HepG2 (cell line): Measurements from ENCODE around the gene PGP. TPM values are rescaled to one million over a fixed set of nuclear protein-coding genes. Genes with fewer than 3 reads are reported as not detected.

Experiments used
- ARID2 ChIP-seq: sonication (generic); formaldehyde crosslinking; IDR thresholded peaks from 2 replicates; pipeline ENCODE4 v1.8.1; 2022; ENCODE audit warnings: mild to moderate bottlenecking, missing genetic modification reagents, borderline replicate concordance
- ATRX ChIP-seq: sonication (generic); formaldehyde crosslinking; IDR thresholded peaks from 2 replicates; pipeline ENCODE4 v1.4.0; 2020; ENCODE audit warnings: missing genetic modification reagents, borderline replicate concordance
- CBX5 ChIP-seq: sonication (generic); formaldehyde crosslinking; IDR thresholded peaks from 2 replicates; pipeline ENCODE4 v1.4.0; 2020; ENCODE audit warnings: missing genetic modification reagents, borderline replicate concordance
- GPBP1L1 ChIP-seq: sonication (generic); formaldehyde crosslinking; IDR thresholded peaks from 2 replicates; pipeline ENCODE4 v1.5.0; 2020; ENCODE audit warnings: mild to moderate bottlenecking, missing genetic modification reagents
- IKZF4 ChIP-seq: sonication (generic); formaldehyde crosslinking; IDR thresholded peaks from 2 replicates; pipeline ENCODE4 v1.5.1; 2020; ENCODE audit warnings: borderline replicate concordance, mild to moderate bottlenecking, low read depth, missing genetic modification reagents; ENCODE audit errors: not compliant biosample characterization
- KDM2A ChIP-seq: sonication (generic); formaldehyde crosslinking; IDR thresholded peaks from 2 replicates; pipeline ENCODE4 v1.4.0; 2020; ENCODE audit warnings: low read depth, missing genetic modification reagents, borderline replicate concordance
- NFRKB ChIP-seq: fragments of 450-650 bp; IDR thresholded peaks from 2 replicates; pipeline ENCODE4 v1.6.1; 2017
- RARA ChIP-seq: IDR thresholded peaks from 2 replicates; pipeline ENCODE4 v1.6.1; 2016; ENCODE audit warnings: missing genetic modification reagents, missing compliant biosample characterization
- SP5 ChIP-seq: IDR thresholded peaks from 2 replicates; pipeline ENCODE4 v1.6.1; 2016; ENCODE audit warnings: low read depth, borderline replicate concordance
- TOPORS ChIP-seq: sonication (generic); formaldehyde crosslinking; IDR thresholded peaks from 2 replicates; pipeline ENCODE4 v1.8.0; 2023; ENCODE audit warnings: mild to moderate bottlenecking, missing genetic modification reagents
- TP53 ChIP-seq: sonication (generic); formaldehyde crosslinking; conservative IDR thresholded peaks from 2 replicates; pipeline ENCODE4 v1.4.0; 2020; ENCODE audit warnings: missing genetic modification reagents
- U2AF2 ChIP-seq: fragments of 200-400 bp; formaldehyde crosslinking; IDR thresholded peaks from 2 replicates; pipeline ENCODE4 v1.6.1; 2017; ENCODE audit warnings: low read depth, mild to moderate bottlenecking, low read length
- ZBTB20 ChIP-seq: sonication (generic); formaldehyde crosslinking; IDR thresholded peaks from 2 replicates; pipeline ENCODE4 v1.8.1; 2023; ENCODE audit warnings: missing genetic modification reagents, low read depth, mild to moderate bottlenecking, borderline replicate concordance
- ZBTB40 ChIP-seq, 2 experiments: fragments of 450-650 bp in 1 of 2; sonication (generic) in 1 of 2; formaldehyde crosslinking in 1 of 2; IDR thresholded peaks; 2 replicates each; pipeline versions ENCODE4 v1.6.1 to v1.8.0; 2016 to 2022; ENCODE audit warnings: antibody characterized with exemption in 1 of 2, mild to moderate bottlenecking in 1 of 2, missing genetic modification reagents in 1 of 2
- ZNF563 ChIP-seq: sonication (generic); formaldehyde crosslinking; IDR thresholded peaks from 2 replicates; pipeline ENCODE4 v1.8.0; 2022; ENCODE audit warnings: mild to moderate bottlenecking, moderate library complexity, missing genetic modification reagents
- ZNF616 ChIP-seq: sonication (generic); formaldehyde crosslinking; IDR thresholded peaks from 2 replicates; pipeline ENCODE4 v1.5.0; 2020; ENCODE audit warnings: low read depth, mild to moderate bottlenecking, missing genetic modification reagents
- ZNF7 ChIP-seq: IDR thresholded peaks from 2 replicates; pipeline ENCODE4 v1.6.1; 2016; ENCODE audit warnings: missing biosample characterization, missing genetic modification reagents
- ZSCAN21 ChIP-seq: sonication (generic); formaldehyde crosslinking; IDR thresholded peaks from 2 replicates; pipeline ENCODE4 v1.8.0; 2022; ENCODE audit warnings: mild to moderate bottlenecking, missing genetic modification reagents, moderate library complexity, borderline replicate concordance
- polyA plus RNA-seq, 8 experiments: library from polyadenylated mRNA; depleted of rRNA in 3 of 8; stranded (reverse) in 7 of 8; unstranded in 1 of 8; fragments of >200 nt; fragmentation: Illumina TruSeq in 4 of 8; extraction: Trizol in 4 of 8; gene quantifications; 2 replicates each; pipeline versions ENCODE4 v1.2.1 to v1.2.3, GENCODE V29; 2011 to 2016; ENCODE audit warnings: low read depth in 4 of 8, missing spikeins in 1 of 8, mixed read lengths in 1 of 8; ENCODE audit not compliant: insufficient read depth in 1 of 8
- total RNA-seq, 5 experiments: library from RNA; depleted of rRNA; stranded (reverse); fragments of >200 nt; fragmentation: Illumina TruSeq; extraction: Trizol; gene quantifications; 2 replicates each; pipeline ENCODE4 v1.2.3, GENCODE V29; 2016; ENCODE audit warnings: low read depth in 1 of 5

Gene PGP
- total and polyA plus RNA-seq, 2 of the 13 experiments (the other 11 are each of a cell fraction or from before 2014, with no cell fraction given): 7.3 to 18.3 TPM

- TF ChIP-seq ZBTB40 (IDR thresholded peaks at IDR 0.05): no peak
- no peak for TF ChIP-seq ZBTB40 (CRISPR knock-in tag; IDR thresholded peaks at IDR 0.05)
- no peak for TF ChIP-seq TP53 (CRISPR knock-in tag)
- no peak for TF ChIP-seq ARID2 (CRISPR knock-in tag)
- TF ChIP-seq SP5 (CRISPR knock-in tag): no peak
- TF ChIP-seq ZSCAN21 (CRISPR knock-in tag): peak; percentile 28; the same call in 1 of the 2 replicates
- TF ChIP-seq GPBP1L1 (CRISPR knock-in tag): no peak
- no peak for TF ChIP-seq ATRX (CRISPR knock-in tag)
- no peak for TF ChIP-seq NFRKB
- TF ChIP-seq TOPORS (CRISPR knock-in tag): no peak
- 0 out of 2 replicates have a peak, but pooled peaks have one; percentile 5 for TF ChIP-seq ZNF616
- no peak for TF ChIP-seq U2AF2
- TF ChIP-seq ZNF7: no peak
- no peak for TF ChIP-seq ZBTB20
- TF ChIP-seq CBX5 (CRISPR knock-in tag): no peak
- no peak for TF ChIP-seq ZNF563
- TF ChIP-seq RARA (CRISPR knock-in tag): no peak
- TF ChIP-seq IKZF4 (CRISPR knock-in tag): peak; percentile 56
- peak; percentile 35; the same call in 1 of the 2 replicates for TF ChIP-seq KDM2A (CRISPR knock-in tag)
Measured at GRCh38 chr16:2213817-2214718, 572 bp downstream of the PGP start (continued).
